ENCODE data around the gene HOXC9.
A peak's percentile ranks its signal among the peaks of the same experiment; 100 is the strongest.

The HOXC9 gene

GRCh38 chr12:53976172-53976822 lies 23.7 kb upstream of the HOXC9 start:
- no peak for DNase-seq (ENCODE audit: low spot score)

DNA sequence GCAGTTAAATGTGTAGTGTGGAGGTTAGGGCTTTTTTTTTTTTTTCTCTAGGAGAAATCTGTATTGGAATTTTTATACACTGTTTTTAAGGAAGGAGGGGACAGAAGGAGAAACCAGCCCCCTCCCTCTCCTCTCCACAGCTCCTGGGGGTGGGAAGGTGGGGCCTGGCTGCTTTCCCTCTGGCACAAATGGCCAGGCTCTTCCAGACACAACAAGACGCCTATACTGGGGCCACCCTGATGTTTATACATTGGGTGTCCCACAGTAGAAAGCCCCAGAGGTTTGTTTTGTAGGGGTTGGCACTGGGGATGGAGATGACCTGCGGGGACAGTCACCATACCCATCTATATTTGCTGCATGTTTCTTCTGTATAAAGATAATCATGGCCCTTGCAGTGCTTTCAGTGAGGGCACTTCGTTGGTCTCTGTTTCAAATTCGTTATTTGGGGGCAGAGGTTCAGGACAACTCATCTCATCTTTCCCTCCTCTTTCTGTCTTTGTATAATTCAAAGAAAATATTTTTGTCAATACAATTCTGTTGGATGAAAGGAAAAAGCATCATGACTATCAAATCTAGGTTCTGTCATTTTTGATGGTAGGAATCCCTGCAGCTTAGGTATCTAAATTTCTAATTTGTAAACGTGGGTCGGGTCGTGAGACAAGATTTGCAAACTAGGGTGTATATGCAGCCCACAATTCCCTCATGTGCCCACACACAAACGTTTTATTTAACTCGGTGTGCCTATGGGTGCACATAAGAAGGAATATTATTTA lies 23.0 kb upstream of the HOXC9 start:
- DNase-seq (ENCODE audit: low spot score) = no peak

DNA sequence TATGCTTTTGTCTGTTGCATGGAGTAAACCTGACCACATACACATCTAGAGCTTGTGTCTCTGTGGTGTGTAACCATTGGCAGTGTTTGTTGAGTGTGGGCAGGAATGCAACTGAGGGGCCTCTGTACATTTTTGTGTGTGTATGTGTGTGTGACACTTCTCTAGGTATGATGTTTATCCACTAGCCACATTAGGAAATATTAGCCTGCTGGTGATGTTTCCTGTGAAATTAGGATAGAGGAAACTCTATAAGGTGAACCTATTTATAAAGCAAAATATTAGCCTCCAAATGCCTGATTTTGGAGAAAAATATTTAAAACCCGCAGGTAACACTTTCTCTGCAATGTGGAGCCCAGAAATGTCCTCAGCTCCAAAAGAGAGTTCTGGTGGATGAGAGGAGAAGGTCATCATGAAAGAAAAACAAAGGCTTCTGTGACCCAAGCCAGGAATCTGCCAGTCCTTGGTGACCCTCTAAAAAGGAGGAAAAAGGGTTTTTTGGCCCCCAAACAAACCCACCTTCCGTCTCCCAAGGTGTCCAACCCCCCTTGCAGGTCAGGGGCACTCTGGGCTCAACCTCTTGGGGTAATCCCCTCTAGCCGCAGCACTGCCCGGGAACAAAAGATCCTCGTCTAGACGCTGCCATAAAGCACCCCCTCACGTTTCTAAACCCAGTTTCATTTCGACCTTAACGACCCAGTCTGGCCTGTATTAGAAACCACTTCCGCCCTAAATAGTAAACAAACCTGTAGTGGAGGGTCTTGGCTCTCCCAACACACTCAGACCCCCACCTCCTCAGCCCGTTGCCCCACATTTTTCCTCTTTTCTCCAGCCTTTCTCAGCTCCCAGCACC lies 22.1 kb upstream of the HOXC9 start:
- DNase-seq (ENCODE audit: low spot score) = no peak

DNA sequence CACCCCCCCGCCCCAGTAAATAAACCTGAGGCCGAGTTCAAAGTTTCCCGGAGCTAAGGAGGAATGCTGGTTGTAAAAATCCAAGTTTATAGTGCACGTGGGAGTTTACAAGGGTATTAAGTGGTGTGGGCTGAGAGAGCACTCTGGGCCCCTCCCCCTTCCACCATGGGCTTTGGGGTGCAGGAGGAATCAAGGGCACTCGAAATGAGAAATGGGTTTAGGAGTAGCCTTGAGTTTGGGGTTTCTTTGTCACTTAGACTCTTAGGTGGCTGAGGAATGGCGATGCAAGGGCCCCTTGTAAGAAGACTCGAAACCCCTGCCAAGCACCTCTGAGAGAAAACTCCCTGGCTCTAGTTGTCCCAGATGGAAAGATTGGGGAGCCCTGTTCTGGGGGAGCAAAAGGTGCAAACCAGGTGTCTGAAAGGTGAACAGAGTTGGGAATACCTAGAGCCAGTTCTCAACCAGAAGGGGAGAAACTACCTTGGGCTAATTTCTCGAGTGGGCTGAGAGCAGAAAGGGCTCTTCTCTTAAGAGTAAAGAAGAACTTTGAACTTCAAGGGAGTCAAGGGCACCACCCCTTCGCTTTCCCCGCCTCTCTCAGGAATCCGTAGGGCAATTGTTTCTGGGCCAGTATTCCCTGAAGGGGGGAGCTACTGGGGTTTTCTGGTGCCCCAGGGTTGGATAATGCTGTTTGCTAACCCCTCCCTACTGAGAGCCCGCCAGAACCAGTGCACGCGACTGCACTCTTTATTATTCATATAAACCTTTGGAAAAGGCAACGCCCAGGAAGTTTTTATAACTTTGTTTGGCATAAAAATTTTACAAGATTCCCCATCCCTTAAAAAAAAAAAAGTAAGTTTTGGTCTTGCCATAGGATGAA lies 21.2 kb upstream of the HOXC9 start:
- DNase-seq (ENCODE audit: low spot score) = no peak

- DNase-seq (ENCODE audit: low spot score) = no peak
Observed at GRCh38 chr12:53980104-53980801, 19.7 kb upstream of the HOXC9 start.

- DNase-seq (ENCODE audit: low spot score) = no peak
Observed at GRCh38 chr12:53980802-53981496, 19.0 kb upstream of the HOXC9 start.

GRCh38 chr12:53981634-53982565 lies 18.1 kb upstream of the HOXC9 start:
- no peak for DNase-seq (ENCODE audit: low spot score)

DNA sequence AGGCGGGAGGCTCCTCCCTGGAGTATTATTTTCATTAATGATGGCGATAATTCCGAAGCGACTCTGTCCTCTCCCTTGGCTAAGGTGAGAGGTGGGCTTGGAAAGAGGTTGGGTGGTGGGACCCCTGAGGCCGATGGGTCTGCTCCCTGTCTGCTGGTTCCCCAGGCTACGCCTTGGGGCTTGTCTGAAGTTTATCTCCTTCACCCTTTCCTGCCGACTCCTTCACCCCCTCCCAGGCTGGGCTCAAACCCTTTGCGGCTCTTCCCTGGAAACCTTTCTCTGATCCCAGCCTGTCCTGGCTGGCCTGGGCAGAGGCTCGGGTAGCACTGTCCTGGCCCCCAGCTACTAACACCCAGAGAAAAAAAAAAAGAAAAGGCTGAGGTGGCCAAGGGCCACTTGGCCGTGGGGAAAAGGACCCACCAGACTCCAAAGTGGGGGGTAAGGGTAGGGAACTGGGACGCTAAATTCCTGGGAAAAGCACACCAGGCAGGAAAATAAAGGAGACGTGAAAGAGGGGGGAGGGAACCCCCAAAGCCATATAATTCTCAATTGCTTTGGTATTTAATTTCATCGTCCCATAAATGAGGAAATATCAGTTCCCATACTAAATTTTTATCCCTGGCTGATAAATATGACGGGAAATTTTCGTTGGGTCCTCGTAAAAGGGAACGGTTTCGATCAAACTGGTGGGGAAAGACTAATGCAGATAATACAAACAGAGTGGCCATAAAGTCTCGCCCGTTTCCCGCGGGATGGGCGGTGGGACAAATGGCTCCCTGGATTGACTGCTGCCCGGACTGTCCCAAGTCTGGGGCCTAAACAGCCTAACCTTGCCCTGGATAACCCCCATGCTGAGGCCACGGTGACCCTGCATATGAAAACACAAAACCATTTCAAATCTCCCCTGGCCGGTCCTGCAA lies 17.1 kb upstream of the HOXC9 start:
- no peak for DNase-seq (ENCODE audit: low spot score)

DNA sequence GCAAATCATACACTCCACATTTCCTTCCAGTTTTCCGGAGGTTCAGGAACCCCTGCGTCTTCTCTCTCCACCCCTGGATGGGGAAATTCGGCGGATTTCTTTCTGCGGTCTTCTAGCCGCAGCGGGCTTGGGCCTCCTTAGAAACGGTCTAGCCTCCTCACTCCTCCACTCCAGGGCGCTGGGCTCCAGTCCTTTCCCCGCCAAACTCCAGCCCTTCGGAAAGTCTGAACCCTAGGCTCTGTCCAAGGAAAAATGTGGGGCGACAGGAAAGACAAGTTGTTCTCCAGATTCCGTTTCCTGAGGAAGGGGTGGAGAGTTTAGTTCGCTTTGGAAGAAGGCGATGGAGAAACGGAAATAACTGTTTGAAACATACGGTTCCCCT lies 16.4 kb upstream of the HOXC9 start:
- DNase-seq (ENCODE audit: low spot score) = no peak

DNA sequence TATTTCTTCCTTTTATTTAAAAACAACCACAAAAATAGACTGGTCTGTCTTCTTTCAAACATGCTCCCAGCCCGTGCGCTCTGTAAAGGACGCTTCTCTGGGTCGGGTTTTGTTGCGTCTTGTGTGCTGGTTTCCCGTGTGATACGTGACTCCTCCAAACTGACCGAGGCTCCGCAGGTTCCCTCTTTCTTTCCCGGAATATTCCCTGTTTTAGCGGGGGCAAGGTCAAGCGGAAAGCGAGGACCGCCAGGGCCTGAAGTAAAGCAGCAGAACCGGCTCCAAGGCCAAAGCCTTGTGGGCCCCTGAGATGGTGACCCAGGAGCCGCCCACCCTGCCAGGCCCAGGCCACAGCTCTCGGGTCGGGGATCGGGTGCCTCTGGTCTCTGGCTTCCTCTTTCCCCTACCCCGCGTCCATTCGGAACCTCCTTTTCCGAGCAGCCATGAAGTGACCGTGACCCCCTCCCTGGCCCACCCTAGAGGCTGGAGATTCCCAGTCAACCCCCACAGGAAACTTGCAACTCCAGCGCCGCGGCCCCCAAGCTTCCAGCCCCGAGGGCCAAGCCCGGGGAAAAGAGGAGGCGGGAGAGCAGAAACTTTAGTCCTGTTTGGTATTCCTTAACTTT lies 15.9 kb upstream of the HOXC9 start:
- DNase-seq (ENCODE audit: low spot score) = no peak

DNA sequence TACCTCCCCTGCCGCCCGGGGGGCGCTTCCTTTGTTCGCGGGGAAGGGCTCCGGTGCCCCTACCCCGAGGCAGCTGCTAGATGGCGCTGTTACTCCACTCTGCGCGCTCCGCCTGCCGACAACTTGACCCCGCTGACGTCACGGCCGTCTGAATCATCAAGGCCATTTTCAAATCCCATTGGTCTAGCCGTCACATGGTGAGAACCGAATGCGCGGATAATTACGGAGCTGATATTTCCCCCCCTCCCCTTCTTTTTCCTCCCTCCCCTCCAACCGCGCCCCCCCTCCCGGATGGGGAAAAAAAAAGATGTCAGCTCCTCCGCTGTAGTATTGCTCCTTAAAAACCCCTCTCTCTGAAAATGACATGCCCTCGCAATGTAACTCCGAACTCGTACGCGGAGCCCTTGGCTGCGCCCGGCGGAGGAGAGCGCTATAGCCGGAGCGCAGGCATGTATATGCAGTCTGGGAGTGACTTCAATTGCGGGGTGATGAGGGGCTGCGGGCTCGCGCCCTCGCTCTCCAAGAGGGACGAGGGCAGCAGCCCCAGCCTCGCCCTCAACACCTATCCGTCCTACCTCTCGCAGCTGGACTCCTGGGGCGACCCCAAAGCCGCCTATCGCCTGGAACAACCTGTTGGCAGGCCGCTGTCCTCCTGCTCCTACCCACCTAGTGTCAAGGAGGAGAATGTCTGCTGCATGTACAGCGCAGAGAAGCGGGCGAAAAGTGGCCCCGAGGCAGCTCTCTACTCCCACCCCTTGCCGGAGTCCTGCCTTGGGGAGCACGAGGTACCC lies 14.9 kb upstream of the HOXC9 start, which contains the start of gene HOXC10:
HOXC10 (plus strand) TSS at position 246 of the 791 bp plus-strand sequence; CDS start at position 360, 114 bp downstream.
- peak; percentile 87 for DNase-seq (ENCODE audit: low spot score)

- no peak for DNase-seq (ENCODE audit: low spot score)
Observed at GRCh38 chr12:53985692-53985993, 14.3 kb upstream of the HOXC9 start.

GRCh38 chr12:53985994-53986685 lies 13.8 kb upstream of the HOXC9 start:
- DNase-seq (ENCODE audit: low spot score) = peak; percentile 63

DNA sequence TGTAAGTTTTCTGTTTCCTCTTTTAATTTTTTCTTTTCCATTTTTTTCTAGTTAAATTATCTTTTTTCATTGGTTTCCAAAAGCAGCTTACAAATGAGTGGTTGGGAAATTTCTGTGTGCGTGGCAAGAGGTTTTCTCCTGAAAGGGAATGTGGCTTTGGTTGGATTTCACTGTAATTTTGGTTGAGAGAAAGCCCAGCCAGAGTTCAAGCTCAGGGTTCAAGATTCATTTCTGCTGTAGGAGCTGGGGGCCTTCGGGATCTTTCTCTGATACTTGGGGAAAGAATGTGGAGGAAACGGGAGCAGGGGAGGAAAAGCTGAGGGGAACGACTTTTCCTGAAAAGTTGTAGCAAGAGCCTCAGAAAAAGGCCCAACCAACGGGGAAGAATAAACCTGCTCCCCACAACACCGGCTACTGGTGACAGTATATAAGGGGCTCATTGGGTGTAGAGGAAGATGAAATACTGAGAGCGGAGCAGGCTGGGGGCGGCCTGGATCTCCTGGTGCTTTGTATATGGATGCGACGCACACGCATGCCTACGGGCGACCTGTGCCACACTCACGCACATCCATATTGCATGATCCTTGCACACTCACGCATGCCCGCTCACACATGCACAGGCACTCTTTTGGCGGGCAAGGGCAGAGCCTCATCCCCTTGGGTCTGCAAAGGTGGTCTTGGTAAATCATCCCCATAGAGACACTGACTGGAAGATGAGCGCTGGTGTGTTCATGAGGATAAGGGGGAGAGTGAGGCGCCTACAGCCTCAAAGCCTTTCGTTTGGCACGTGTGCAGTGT lies 13.1 kb upstream of the HOXC9 start:
- no peak for DNase-seq (ENCODE audit: low spot score)

GRCh38 chr12:53987787-53988230 lies 12.2 kb upstream of the HOXC9 start:
- DNase-seq (ENCODE audit: low spot score) = no peak
